ENCODE measurements around the gene TRIM14.
"Not testable (repeated sequence)": the region's sequence is repeated elsewhere in the genome, so short reads cannot be mapped to it uniquely, and the experiment has no call there.

GRCh38 chr9:98124091-98124490 is 5.1 kb upstream of the TRIM14 start:
- not testable (repeated sequence) for TF ChIP-seq POLR2A, CTCF, POLR2AphosphoS5 (IDR thresholded peaks at IDR 0.05)

Measured in gastroesophageal sphincter (tissue), 3 donors.